ENCODE results near the gene TMEM232.

Gene TMEM232

DNA sequence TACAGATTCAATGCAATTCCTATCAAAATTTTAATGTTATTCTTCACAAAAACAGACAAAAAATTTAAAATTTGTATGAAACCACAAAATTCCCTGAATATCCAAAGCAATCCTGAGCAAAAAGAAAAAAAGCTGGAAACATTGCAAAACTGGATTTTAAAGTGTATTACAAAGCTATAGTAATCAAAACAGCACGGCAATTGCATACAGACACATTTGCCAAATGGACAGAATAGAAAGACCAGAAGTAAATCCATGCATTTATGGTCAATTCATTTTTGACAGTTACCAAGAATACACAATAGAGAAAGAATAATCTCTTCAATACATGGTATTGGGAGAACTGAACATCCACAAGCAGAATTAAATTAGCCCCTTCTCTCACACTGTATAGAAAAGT is 110.5 kb downstream of the TMEM232 start:
- no peaks in the 10 kb centered on the region for H3K27me3 ChIP-seq (ENCODE audit: insufficient read depth, poor library complexity, severe bottlenecking)

DNA sequence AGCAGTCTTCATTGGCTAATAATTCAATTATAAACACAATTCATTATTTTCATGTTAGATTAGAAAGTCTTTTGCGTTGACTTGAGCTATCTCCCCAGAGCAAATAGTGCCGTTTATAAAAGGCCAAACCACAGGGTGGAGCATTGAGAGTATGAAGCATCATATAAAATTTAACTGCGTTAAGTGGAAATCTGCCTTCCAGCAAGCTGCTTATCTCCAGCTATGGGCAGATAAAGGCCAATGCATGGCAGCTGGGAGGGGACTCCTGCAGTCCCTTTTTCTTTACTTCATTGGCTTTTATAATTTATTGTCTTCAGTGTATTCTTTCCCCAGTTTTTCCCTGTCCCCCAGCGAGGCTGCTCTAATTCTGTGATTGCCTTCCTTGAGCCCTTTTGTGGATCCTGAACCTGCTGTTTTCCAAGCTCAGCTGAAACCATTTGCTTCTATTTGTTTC is 113.7 kb downstream of the TMEM232 start:
- Histone ChIP-seq H3K27ac (replicated peaks) (no peak overlapping the region), H3K4me3 (replicated peaks; ENCODE audit: insufficient read depth, low read length) (no peak overlapping the region), H3K27me3 (ENCODE audit: insufficient read depth, poor library complexity, severe bottlenecking) (no peaks in the 10 kb centered on the region)
- TF ChIP-seq GABPA (IDR thresholded peaks at IDR 0.05; ENCODE audit: low read depth) (no peak), SPI1 (IDR thresholded peaks at IDR 0.05; ENCODE audit: borderline replicate concordance, low read depth) (no peak), POLR2AphosphoS5 (IDR thresholded peaks at IDR 0.05; ENCODE audit: low read depth) (no peak)
- TF ChIP-seq, protein P1, sequence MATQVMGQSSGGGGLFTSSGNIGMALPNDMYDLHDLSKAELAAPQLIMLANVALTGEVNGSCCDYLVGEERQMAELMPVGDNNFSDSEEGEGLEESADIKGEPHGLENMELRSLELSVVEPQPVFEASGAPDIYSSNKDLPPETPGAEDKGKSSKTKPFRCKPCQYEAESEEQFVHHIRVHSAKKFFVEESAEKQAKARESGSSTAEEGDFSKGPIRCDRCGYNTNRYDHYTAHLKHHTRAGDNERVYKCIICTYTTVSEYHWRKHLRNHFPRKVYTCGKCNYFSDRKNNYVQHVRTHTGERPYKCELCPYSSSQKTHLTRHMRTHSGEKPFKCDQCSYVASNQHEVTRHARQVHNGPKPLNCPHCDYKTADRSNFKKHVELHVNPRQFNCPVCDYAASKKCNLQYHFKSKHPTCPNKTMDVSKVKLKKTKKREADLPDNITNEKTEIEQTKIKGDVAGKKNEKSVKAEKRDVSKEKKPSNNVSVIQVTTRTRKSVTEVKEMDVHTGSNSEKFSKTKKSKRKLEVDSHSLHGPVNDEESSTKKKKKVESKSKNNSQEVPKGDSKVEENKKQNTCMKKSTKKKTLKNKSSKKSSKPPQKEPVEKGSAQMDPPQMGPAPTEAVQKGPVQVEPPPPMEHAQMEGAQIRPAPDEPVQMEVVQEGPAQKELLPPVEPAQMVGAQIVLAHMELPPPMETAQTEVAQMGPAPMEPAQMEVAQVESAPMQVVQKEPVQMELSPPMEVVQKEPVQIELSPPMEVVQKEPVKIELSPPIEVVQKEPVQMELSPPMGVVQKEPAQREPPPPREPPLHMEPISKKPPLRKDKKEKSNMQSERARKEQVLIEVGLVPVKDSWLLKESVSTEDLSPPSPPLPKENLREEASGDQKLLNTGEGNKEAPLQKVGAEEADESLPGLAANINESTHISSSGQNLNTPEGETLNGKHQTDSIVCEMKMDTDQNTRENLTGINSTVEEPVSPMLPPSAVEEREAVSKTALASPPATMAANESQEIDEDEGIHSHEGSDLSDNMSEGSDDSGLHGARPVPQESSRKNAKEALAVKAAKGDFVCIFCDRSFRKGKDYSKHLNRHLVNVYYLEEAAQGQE (IDR thresholded peaks at IDR 0.05; ENCODE audit: insufficient replicate concordance, low read depth), result no peak
- TF ChIP-seq, protein P2, sequence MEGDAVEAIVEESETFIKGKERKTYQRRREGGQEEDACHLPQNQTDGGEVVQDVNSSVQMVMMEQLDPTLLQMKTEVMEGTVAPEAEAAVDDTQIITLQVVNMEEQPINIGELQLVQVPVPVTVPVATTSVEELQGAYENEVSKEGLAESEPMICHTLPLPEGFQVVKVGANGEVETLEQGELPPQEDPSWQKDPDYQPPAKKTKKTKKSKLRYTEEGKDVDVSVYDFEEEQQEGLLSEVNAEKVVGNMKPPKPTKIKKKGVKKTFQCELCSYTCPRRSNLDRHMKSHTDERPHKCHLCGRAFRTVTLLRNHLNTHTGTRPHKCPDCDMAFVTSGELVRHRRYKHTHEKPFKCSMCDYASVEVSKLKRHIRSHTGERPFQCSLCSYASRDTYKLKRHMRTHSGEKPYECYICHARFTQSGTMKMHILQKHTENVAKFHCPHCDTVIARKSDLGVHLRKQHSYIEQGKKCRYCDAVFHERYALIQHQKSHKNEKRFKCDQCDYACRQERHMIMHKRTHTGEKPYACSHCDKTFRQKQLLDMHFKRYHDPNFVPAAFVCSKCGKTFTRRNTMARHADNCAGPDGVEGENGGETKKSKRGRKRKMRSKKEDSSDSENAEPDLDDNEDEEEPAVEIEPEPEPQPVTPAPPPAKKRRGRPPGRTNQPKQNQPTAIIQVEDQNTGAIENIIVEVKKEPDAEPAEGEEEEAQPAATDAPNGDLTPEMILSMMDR (IDR thresholded peaks at IDR 0.05; ENCODE audit: insufficient read depth, low read length), result no peak
- no peak for DNase-seq (ENCODE audit: low read depth in 1 of 2, low spot score in 1 of 2)

More for the DNA sequence above, 110.5 kb downstream of the TMEM232 start:
- Histone ChIP-seq H3K4me3 (replicated peaks; ENCODE audit: insufficient read depth, low read length) (no peak overlapping the region), H3K27ac (replicated peaks) (no peak overlapping the region)
- DNase-seq (ENCODE audit: low read depth in 1 of 2, low spot score in 1 of 2), result no peak
- TF ChIP-seq SPI1 (IDR thresholded peaks at IDR 0.05; ENCODE audit: borderline replicate concordance, low read depth), result no peak
- TF ChIP-seq GABPA (IDR thresholded peaks at IDR 0.05; ENCODE audit: low read depth), result no peak
- no peak for TF ChIP-seq POLR2AphosphoS5 (IDR thresholded peaks at IDR 0.05; ENCODE audit: low read depth)
- TF ChIP-seq, protein P2 (IDR thresholded peaks at IDR 0.05; ENCODE audit: insufficient read depth, low read length), result no peak
- TF ChIP-seq, protein P1 (IDR thresholded peaks at IDR 0.05; ENCODE audit: insufficient replicate concordance, low read depth), result no peak

DNA sequence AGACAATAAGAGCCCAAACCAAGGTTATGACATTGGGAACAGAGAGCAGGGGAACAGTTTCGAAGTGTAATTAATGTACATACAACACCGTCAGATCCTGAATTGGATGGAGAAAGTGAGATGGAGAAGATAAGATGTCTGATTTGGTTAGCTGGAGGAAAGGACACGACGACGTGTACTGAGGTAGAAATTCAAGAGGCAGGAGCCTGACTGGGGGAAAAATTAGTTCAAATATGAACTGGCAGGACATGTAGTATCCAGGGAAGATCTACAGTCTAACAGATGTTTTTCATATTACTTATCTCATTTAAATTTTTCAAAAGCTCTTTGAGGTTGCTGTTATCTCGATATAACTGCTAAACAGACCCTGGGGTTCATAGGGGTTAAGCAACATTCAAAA is 114.7 kb downstream of the TMEM232 start:
- no peak for DNase-seq (ENCODE audit: low read depth in 1 of 2, low spot score in 1 of 2)
- Histone ChIP-seq H3K27me3 (ENCODE audit: insufficient read depth, poor library complexity, severe bottlenecking) (no peaks in the 10 kb centered on the region), H3K27ac (replicated peaks) (no peak overlapping the region), H3K4me3 (replicated peaks; ENCODE audit: insufficient read depth, low read length) (no peak overlapping the region)
- TF ChIP-seq GABPA (IDR thresholded peaks at IDR 0.05; ENCODE audit: low read depth) (no peak), POLR2AphosphoS5 (IDR thresholded peaks at IDR 0.05; ENCODE audit: low read depth) (no peak), SPI1 (IDR thresholded peaks at IDR 0.05; ENCODE audit: borderline replicate concordance, low read depth) (no peak)
- TF ChIP-seq, protein P2 (IDR thresholded peaks at IDR 0.05; ENCODE audit: insufficient read depth, low read length), result no peak
- TF ChIP-seq, protein P1 (IDR thresholded peaks at IDR 0.05; ENCODE audit: insufficient replicate concordance, low read depth), result no peak

Measured in HL-60 (cell line).